Stimulated activated CD4-positive, alpha-beta T cell treated with anti-CD3 and anti-CD28 coated beads, Interleukin-15, amount 100 ng/mL, for 1 hour (primary cell): ENCODE data around the gene CBL.
"Not testable (repeated sequence)": the region's sequence is repeated elsewhere in the genome, so short reads cannot be mapped to it uniquely, and the experiment has no call there.

Source experiments
- DNase-seq, 2 donors: peaks; one replicate each; pipeline ENCODE4 v3.0.0-alpha.2; 2020; ENCODE audit warnings: low read depth in 1 of 2, low spot score in 1 of 2

CBL gene

GRCh38 chr11:119184399-119184798, 21.7 kb upstream of the CBL start:
- DNase-seq: not testable (repeated sequence)

- DNase-seq: no peak
These were observed 20.0 kb upstream of the CBL start for GRCh38 chr11:119185981-119186634.

GRCh38 chr11:119187123-119187892, 18.8 kb upstream of the CBL start:
- DNase-seq: no peak

GRCh38 chr11:119188067-119188466, 18.1 kb upstream of the CBL start:
- no peak for DNase-seq

GRCh38 chr11:119188887-119189286, 17.3 kb upstream of the CBL start:
- no peak for DNase-seq

- DNase-seq: no peak
These were observed 16.7 kb upstream of the CBL start for GRCh38 chr11:119189393-119189792.

- DNase-seq: no peak
These were observed 15.6 kb upstream of the CBL start for GRCh38 chr11:119190531-119190930.

- not testable (repeated sequence) for DNase-seq
These were observed 14.9 kb upstream of the CBL start for GRCh38 chr11:119191265-119191664.

GRCh38 chr11:119192111-119192510, 14.0 kb upstream of the CBL start:
- DNase-seq: no peak

GRCh38 chr11:119193001-119193400, 13.1 kb upstream of the CBL start:
- DNase-seq: no peak

- no peak for DNase-seq
These were observed 12.5 kb upstream of the CBL start for GRCh38 chr11:119193626-119194025.

- no peak for DNase-seq
These were observed 11.2 kb upstream of the CBL start for GRCh38 chr11:119194811-119195440.

GRCh38 chr11:119195680-119196079, 10.5 kb upstream of the CBL start:
- DNase-seq: no peak

GRCh38 chr11:119196833-119197483, 9.2 kb upstream of the CBL start:
- DNase-seq: peak in 1 of 2 donors; percentile 15

GRCh38 chr11:119198925-119199324, 7.2 kb upstream of the CBL start:
- DNase-seq: no peak

- not testable (repeated sequence) for DNase-seq
These were observed 4.9 kb upstream of the CBL start for GRCh38 chr11:119201236-119201635.

GRCh38 chr11:119202554-119202953, 3.6 kb upstream of the CBL start:
- DNase-seq: no peak

- no peak for DNase-seq
These were observed 2.1 kb upstream of the CBL start for GRCh38 chr11:119204066-119204465.

- DNase-seq: no peak
These were observed 1.1 kb upstream of the CBL start for GRCh38 chr11:119205080-119205479.

- DNase-seq: peak; percentile 9 to 32
These were observed 624 bp downstream of the CBL start for GRCh38 chr11:119206511-119207414.
